Measurements from ENCODE around the gene RAPGEF3. TPM values are rescaled to one million over a fixed set of nuclear protein-coding genes. Genes with fewer than 3 reads are reported as not detected.

The RAPGEF3 gene
- total and polyA plus RNA-seq, 9 of the 15 experiments (the other 6 are each of a cell fraction or from before 2014, with no cell fraction given) = 0.03 to 0.78 (median 0.37) TPM; not detected in 1

DNA sequence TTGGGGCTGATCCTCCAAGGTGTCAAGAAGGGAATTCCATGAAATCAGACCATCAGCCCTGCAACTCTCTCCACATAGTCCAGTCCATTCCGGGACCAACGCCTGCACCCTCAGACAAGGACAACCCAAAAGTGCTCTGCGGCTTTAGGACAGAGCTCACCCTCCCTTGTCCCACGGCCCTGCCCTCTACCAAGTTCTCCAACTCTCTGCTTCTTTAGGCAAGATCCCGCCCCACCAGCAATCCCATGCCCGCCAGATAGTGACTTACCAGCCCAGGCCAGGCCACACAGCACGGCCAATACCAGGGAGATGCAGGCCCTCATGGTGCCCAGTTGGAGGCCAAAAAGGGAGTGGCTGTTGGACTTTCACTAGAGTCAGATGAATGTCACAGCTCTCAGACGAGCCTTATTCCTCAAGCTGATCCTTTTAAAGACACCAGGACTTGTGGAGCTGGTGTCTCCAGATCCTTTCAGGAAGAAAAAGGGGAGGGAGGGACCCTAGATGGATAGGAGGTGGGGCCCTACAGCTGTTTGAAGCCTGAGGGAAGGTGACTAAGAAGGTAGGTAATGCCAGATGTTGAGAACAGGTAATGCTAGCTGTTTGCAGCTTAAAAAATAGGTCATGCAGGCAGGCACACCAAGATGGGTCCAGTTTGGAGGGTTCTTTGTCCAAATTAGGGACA, 33.4 kb downstream of the RAPGEF3 start, which contains the start of gene ENDOU:
ENDOU (minus strand) TSS at position 400 of the 682 bp plus-strand sequence; CDS start at position 323, 77 bp downstream.
- H3K4me3 ChIP-seq = no peak within 1 kb of the TSS
- 59% methylated on average over 8 of the region's 8 CpGs for WGBS (ENCODE audit: insufficient coverage, low coverage, missing lambda C conversion rate)
- intact Hi-C loops (cut with micrococcal nuclease) (no loop called here), in situ Hi-C loops (cut with MboI) (no loop called here)
- H3K9me1 ChIP-seq (ENCODE audit: control insufficient read depth, insufficient read depth, low read length) = no peaks in the 10 kb centered on the region
- ATAC-seq (no peak), DNase-seq (ENCODE audit: extremely low read depth in 1 of 4, low spot score in 3 of 4) (no peak), FAIRE-seq (no peak)
- H3K36me3 ChIP-seq (ENCODE audit: control insufficient read depth, insufficient read depth, low read length) = no peaks in the 10 kb centered on the region
- no peaks in the 10 kb centered on the region for H3K9me3 ChIP-seq (replicated peaks; ENCODE audit: control insufficient read depth, insufficient read depth, low read depth, low read length)
- no peak for TF ChIP-seq TAF9B (IDR thresholded peaks at IDR 0.05; ENCODE audit: partially characterized antibody)
- no peak for TF ChIP-seq SMARCA5 (IDR thresholded peaks at IDR 0.05)
- no peak for TF ChIP-seq SMAD2 (IDR thresholded peaks at IDR 0.05; ENCODE audit: low read depth, low read length)
- TF ChIP-seq, protein P1, sequence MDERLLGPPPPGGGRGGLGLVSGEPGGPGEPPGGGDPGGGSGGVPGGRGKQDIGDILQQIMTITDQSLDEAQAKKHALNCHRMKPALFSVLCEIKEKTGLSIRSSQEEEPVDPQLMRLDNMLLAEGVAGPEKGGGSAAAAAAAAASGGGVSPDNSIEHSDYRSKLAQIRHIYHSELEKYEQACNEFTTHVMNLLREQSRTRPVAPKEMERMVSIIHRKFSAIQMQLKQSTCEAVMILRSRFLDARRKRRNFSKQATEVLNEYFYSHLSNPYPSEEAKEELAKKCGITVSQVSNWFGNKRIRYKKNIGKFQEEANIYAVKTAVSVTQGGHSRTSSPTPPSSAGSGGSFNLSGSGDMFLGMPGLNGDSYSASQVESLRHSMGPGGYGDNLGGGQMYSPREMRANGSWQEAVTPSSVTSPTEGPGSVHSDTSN (CRISPR knock-in tag; IDR thresholded peaks at IDR 0.05; ENCODE audit: low read depth) = no peak
- TF ChIP-seq, protein P1 (tag; conservative IDR thresholded peaks at IDR 0.05; ENCODE audit: low read depth) = no peak
- TF ChIP-seq SMARCC2 (IDR thresholded peaks at IDR 0.05; ENCODE audit: low read depth) = no peak
- TF ChIP-seq IRF2 (CRISPR knock-in tag; IDR thresholded peaks at IDR 0.05) = no peak
- TF ChIP-seq HDAC6 (IDR thresholded peaks at IDR 0.05; ENCODE audit: low read depth, low read length) = no peak
- TF ChIP-seq ZNF408 (CRISPR knock-in tag; IDR thresholded peaks at IDR 0.05; ENCODE audit: low read depth) = no peak
- TF ChIP-seq RBM39 (optimal IDR thresholded peaks at IDR 0.05; ENCODE audit: low read depth, low read length) = no peak
- no peak for TF ChIP-seq ZFP1 (CRISPR knock-in tag; IDR thresholded peaks at IDR 0.05)
- no peak for TF ChIP-seq ADNP (tag; IDR thresholded peaks at IDR 0.05)
- TF ChIP-seq SMARCA4 (IDR thresholded peaks at IDR 0.05) = no peak
- no peak for TF ChIP-seq E2F3 (CRISPR knock-in tag; IDR thresholded peaks at IDR 0.05)
- no peak for TF ChIP-seq BCOR (IDR thresholded peaks at IDR 0.05)
- no peak for TF ChIP-seq ZNF232 (CRISPR knock-in tag; IDR thresholded peaks at IDR 0.05)
- no peak for TF ChIP-seq ZNF311 (CRISPR knock-in tag; IDR thresholded peaks at IDR 0.05)
- no peak for TF ChIP-seq NR1H2 (CRISPR knock-in tag; IDR thresholded peaks at IDR 0.05)
- no peaks in the 10 kb centered on the region for H3K79me2 ChIP-seq (ENCODE audit: control insufficient read depth, insufficient read depth, low read length)
- no TSS peak for BruUV-seq (replicated peaks)
- ChIA-PET POLR2A (interaction anchor here (1.0 to 1.7 kb wide), 3 partner anchors 16 to 20 kb away, joined by 3 to 5 read pairs (median 3); partner anchors contain the start of gene RPAP3), CTCF (ENCODE audit: low intra/inter-chr PET ratio) (no interaction called here)
- H4K20me1 ChIP-seq (replicated peaks; ENCODE audit: control insufficient read depth, insufficient read depth, low read length) = peaks cover 2% of the 10 kb centered on the region; the same call in 1 of the 2 replicates
- no peak within 1 kb of the TSS for H2AFZ ChIP-seq (ENCODE audit: low read depth, low read length)
- peaks cover 2 to 5% of the 10 kb centered on the region in 2 experiments; a peak in 3 of 5 replicates for H3K4me1 ChIP-seq (replicated peaks in 1 of 2; ENCODE audit: control insufficient read depth in 2 of 2, insufficient read depth in 2 of 2, low read length in 2 of 2)
- no peaks in the 10 kb centered on the region for H3K27me3 ChIP-seq (ENCODE audit: control insufficient read depth in 2 of 2, insufficient read depth in 2 of 2, low read length in 2 of 2)
- H3K9ac ChIP-seq (ENCODE audit: insufficient read depth in 1 of 2, low read depth in 2 of 2, low read length in 2 of 2) = peak within 1 kb of the TSS in 1 of 2 experiments; percentile 26; a peak in 1 of 4 replicates
- no peak within 1 kb of the TSS for H3K27ac ChIP-seq (ENCODE audit: extremely low read depth, low read depth, low read length)
- H3K4me2 ChIP-seq (ENCODE audit: insufficient read depth, low read length) = no peak within 1 kb of the TSS
